Activated CD4-positive, CD25-positive, alpha-beta regulatory T cell treated with anti-CD3 and anti-CD28 coated beads, Interleukin-2, amount 50 U/mL, for 24 hours (primary cell): ENCODE data around the gene TMEM119.
"Not testable (repeated sequence)": the region's sequence is repeated elsewhere in the genome, so short reads cannot be mapped to it uniquely, and the experiment has no call there.

Source experiments
- ATAC-seq, 2 donors: fragments of 150-1000 bp; cut with Tn5 transposase; one replicate each; pipeline ENCODE4 v1.10.0; 2021; ENCODE audit warnings: mild to moderate bottlenecking in 1 of 2, moderate library complexity in 1 of 2

Gene TMEM119

GRCh38 chr12:108599541-108599940 is 1.7 kb upstream of the TMEM119 start:
- ATAC-seq, result no peak

DNA sequence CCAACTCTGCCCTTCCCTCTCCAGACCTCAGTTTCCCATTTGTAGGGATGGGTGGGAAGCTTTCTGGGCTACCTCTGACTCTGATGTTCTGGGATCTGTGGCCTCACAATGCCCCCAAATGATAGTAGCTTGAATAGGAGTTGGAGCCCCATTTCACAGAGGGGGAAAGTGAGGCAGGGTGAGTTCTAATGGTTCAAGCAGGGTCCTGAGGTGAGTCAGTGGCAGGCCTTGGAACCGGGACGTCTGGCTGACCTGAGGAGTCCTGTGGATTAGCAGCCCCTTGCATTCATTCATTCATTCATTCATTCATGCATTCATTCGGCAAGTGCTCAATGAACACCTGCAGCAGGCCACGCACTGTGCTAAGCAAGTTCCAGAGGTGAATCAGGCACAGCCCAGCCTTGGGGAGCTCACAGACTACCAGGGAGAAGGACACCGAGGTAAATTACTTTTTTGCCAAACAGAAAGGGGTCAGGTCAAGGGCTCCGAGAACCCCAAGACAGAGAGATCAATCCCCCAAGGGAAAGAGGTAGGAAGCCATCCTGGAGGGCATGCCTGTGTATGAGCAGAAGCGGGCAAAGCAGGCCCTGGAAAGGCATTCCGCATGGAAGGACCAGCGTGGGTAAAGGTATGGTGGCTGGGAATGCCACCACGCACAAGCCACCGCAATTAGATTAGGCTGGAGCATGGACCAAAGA is 818 bp upstream of the TMEM119 start:
- ATAC-seq, result no peak

DNA sequence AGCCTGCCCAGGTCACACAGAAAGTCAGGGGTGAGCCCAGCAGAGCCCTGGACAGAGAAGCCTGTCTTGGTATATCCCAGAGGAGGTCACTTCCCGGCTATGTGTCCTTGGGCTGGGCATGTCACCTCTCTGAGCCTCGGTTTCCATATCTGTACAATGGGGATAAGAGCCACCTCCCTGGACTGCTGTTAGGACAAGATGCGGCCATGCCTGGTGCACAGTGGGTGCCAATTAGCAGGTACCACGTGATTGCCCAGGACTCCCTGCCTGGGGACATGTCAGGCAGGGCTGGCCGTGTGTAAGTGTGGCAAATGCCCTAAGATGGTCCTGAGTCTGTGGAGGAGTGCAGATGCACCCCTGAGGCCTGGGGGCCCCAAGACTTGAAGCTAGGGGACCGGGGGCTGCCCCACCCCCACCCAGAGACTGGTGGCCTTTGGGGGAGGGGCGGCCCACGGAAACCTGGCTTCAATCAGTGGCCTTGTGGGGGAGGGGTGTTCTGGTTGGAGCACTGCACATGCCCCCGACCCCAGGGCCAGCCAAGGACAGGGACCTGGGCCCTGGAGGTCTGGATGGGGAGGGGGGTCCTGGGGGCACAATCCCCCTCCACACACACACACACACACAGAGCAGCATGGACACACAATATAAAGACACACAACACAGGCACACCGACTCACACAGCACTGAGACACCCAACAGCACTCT is 878 bp downstream of the TMEM119 start:
- no peak for ATAC-seq

GRCh38 chr12:108595711-108596647 is 1.9 kb downstream of the TMEM119 start:
- ATAC-seq, result no peak

DNA sequence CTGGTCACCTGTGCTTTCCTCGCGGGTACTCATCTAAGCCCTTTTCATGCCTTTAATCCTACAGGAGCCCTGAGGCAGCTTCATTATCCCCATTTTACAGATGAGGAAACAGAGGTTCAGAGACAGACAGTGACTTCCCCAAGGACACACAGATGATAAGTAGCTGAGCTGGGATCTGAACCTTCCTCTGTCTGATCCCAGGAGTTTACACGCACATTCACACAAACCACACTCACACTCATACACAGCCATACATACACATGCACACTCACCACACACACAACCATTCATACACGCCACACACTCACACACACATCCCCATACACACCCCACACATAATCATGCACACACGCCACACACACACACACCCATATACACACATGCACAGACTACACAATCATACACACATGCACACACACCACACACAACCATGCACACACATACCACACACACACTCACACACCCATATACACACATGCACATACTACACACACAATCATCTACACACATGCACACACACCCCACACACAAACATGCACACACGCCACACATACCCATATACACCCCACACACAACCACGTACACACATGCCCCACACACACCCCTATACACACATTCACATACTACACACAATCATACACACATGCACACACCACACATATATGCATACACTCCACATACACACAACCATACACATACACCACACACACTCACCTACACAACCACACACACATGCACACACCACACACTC is 2.7 kb downstream of the TMEM119 start:
- no peak for ATAC-seq

DNA sequence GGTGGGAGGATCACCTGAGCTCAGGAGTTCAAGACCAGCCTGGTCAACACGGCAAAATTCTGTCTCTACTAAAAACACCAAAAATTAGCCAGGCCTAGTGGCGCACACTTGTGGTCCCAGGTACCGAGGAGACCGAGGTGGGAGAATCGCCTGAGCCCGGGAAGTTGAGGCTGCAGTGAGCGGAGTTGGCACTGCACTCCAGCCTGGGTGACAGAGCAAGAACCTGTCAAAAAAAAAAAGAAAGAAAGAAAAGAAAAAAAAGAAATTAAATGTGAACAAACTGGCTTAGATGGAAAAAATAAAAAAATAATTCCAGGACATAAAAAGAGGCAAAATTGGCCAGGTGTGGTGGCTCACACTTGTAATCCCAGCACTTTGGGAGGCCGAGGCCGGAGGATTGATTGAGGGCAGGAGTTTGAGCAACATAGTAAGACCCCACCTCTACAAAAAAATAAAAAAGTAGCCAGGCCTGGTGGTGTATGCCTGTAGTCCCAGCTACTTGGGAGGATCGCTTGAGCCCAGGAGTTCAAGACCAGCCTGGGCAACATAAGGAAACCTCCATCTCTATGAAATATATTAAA is 3.5 kb downstream of the TMEM119 start:
- ATAC-seq, result no peak

- no peak for ATAC-seq
Observed at GRCh38 chr12:108592033-108592909, 5.6 kb downstream of the TMEM119 start.

DNA sequence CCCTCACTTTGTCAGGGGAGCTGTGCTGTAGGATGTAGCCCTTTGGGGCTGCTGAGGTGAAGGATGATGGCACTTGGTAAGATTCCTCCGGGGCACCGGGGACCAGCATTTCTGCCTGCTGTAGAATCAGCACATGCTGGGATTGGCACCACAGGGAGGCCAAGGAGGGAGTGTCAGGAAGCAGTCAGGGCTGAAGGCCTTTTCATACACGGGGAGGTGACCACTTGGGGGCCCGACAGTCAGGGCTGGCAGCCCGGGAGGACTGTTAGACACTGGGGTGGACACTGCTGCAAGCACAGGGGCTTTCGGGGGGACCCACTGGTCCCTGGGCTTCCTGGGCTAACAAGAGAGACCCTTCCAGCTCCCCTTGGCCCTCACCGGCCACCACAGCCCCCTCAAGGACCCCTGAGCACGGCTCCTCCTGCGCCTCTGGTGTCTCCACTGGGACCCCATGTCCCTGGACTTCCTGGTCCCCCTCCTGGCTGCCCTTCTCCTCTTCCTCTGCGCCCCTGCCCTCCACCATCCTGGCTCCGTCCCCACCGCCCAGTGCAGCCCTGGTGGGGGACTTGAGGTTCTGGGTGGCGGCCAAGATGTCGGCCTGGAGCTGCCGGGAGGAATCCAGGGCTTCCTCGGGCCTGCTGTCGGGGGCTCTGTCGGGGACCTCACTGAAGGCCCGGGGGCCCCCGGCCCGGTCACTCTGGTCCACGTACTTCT is 6.5 kb downstream of the TMEM119 start:
- ATAC-seq, result no peak

- ATAC-seq, result not testable (repeated sequence)
Observed at GRCh38 chr12:108590463-108590862, 7.4 kb downstream of the TMEM119 start.

DNA sequence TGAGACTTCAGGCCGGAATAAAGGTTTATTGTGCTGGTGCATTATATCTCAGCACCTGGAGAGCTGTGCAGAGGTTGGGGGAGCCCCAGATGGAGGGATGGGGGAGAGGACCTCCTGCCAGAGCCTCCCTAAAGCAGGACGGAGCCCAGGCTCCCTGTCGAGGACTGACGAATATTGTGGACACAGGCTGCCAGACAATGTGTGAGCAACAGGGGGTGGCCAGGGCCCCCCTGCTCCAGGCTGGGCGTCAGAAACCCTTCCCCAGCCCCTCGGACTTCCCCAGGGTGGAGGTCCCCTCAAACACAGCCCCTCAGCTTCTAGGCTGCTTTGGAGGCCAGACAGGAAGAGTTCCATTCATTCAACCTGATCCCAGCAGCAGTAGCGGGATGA is 8.0 kb downstream of the TMEM119 start:
- ATAC-seq, result no peak

- ATAC-seq, result no peak
Observed at GRCh38 chr12:108589028-108589839, 8.7 kb downstream of the TMEM119 start.

GRCh38 chr12:108587826-108588225 is 10.1 kb downstream of the TMEM119 start:
- ATAC-seq, result no peak

GRCh38 chr12:108586306-108586705 is 11.6 kb downstream of the TMEM119 start:
- ATAC-seq, result no peak

DNA sequence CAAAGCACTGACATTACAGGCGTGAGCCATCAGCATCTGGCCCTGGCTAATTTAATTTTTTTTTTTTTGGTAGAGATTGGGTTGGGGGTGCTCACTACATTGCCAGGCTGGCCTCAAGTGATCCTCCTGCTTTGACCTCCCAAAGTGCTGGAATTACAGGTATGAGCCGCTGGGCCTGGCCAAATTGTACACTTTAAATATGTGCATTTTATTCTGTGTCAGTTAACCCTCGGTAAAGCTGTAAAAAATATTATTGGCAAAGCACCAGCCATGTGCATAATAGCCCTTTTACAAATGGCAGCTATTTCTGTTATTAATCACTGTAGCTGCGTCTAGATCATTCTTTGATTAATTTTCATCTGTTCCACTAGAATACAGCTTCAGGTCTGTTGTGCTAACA is 12.0 kb downstream of the TMEM119 start:
- ATAC-seq, result no peak

DNA sequence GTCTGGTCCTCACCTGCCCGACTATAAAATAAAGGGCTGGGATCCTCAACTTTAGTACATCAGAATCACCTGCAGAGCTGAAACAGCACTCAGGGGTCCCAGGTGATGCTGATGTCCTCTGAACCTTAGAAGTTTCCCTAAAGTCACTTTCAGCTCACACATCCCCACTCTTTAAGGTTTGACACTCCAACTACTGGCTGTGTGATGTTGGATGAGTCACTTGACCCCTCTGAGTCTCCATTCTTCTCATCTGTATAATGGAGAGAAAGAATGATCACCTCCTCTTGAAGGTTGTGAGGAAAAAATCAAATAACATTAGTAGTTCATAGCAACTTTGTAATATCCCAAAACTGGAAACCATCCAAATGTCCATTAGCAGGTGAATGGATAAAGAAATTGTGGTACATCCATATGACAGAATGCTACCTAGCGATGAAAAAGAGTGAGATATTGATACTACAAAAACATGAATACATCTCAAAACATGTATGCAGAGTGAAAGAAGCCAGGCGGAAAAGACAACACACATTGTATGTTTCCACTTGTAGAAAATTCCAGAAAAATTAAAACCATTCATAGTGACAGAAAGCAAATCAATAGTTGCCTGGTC is 13.3 kb downstream of the TMEM119 start:
- ATAC-seq, result no peak

DNA sequence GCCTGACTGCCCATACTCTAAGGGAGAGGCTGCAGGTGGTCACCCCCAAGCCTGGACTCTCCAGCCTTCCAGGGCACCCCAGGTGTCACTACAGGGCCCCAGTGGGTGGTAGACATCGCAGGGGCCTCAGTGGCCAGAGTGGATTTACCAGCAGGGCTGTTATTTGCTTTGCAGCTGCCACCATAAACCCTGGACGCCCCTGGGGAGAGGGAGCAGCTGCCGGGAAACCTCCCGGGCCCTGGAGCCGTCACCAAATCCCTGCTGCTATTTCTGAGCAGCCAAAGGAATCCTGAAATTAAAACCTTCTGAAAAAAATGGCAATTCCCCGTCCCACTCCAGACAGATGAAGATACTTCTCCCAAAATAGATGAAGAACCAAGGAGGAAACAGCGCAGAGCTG is 13.9 kb downstream of the TMEM119 start:
- ATAC-seq, result no peak

GRCh38 chr12:108582978-108583770 is 14.7 kb downstream of the TMEM119 start:
- ATAC-seq, result no peak

DNA sequence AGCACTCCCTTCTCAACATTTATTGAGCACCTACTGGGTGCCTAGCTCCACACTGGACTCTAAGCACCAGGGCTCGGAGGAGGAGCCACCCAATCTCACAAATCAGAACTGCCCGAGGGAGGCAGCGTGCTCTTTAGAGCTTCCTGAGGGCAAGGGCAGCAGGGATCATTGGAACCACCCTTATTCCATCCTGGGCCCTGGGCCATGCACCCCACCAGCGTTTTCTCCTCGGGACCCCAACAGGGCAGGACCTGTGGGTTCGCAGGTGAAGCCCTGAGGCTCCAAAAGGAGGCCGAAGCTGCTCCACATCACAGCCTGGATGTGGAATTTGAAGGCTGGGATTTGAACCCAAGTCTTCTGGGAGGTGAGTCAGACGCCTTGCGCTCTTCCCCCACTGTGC is 15.4 kb downstream of the TMEM119 start:
- no peak for ATAC-seq
